A549 (cell line): ENCODE measurements around the gene TSC2. TPM values are rescaled to one million over a fixed set of nuclear protein-coding genes. Genes with fewer than 3 reads are reported as not detected.

ENCODE experiments used
- ATAC-seq, 2 experiments: fragments of 200-7000 bp in 1 of 2; fragments of >200 bp in 1 of 2; cut with Nextera tagmentation in 1 of 2; cut with Tn5 transposase in 1 of 2; 3 replicates each; pipeline versions ENCODE4 v1.8.0 to v1.9.1; 2018 to 2020; ENCODE audit warnings: mild to moderate bottlenecking in 1 of 2, moderate library complexity in 1 of 2
- CTCF ChIA-PET: fragments of 300-600 bp; sonication (Branson Sonifier 250); formaldehyde crosslinking; extraction: SDS; loops from one replicate; lab custom pipeline; 2021; ENCODE audit warnings: antibody characterized with exemption, inconsistent platforms; lab: Yijun Ruan, JAX
- POLR2A ChIA-PET: fragments of 350-600 bp; formaldehyde crosslinking; extraction: SDS; loops from one replicate; lab custom pipeline; 2021; ENCODE audit warnings: antibody characterized with exemption, inconsistent platforms; lab: Yijun Ruan, JAX
- DNase-seq, 2 experiments: peaks; one replicate each; pipeline versions ENCODE4 v3.0.0 to v3.0.0-alpha.2; 2011 to 2016; ENCODE audit warnings: low read depth in 1 of 2, low spot score in 1 of 2
- FAIRE-seq: peaks from 2 replicates; lab custom pipeline; 2011; peaks lifted over from hg19 to GRCh38; lab: Jason Lieb, UNC
- H3K27ac ChIP-seq, 2 experiments: fragments of >200 bp; sonication (Bioruptor Twin); formaldehyde crosslinking; 3 replicates each; pipeline ENCODE4 v1.5.1; 2016 to 2017
- H3K4me1 ChIP-seq: fragments of >200 bp; sonication (Bioruptor Twin); formaldehyde crosslinking; 3 replicates; pipeline ENCODE4 v1.6.1; 2016
- H3K4me2 ChIP-seq: fragments of >200 bp; sonication (Bioruptor Twin); formaldehyde crosslinking; 3 replicates; pipeline ENCODE4 v1.6.1; 2016
- H3K4me3 ChIP-seq: fragments of >200 bp; sonication (Bioruptor Twin); formaldehyde crosslinking; 3 replicates; pipeline ENCODE4 v1.5.1; 2016
- H3K9me3 ChIP-seq: fragments of >200 bp; sonication (Bioruptor Twin); formaldehyde crosslinking; 3 replicates; pipeline ENCODE4 v1.6.1; 2016
- CEBPB ChIP-seq, 2 experiments: fragments of >200 bp in 1 of 2; sonication (Bioruptor Twin) in 1 of 2; formaldehyde crosslinking in 1 of 2; IDR thresholded peaks; 2 replicates each; pipeline ENCODE4 v1.6.1; 2012 to 2016
- CHD4 ChIP-seq: fragments of 200-600 bp; sonication (generic); IDR thresholded peaks from 2 replicates; pipeline ENCODE4 v1.6.1; 2016; ENCODE audit warnings: antibody characterized with exemption, mild to moderate bottlenecking, borderline replicate concordance
- EHF ChIP-seq: fragments of 250-450 bp; sonication (Bioruptor Pico); IDR thresholded peaks from 2 replicates; pipeline ENCODE4 v1.5.0; 2020; ENCODE audit warnings: mild to moderate bottlenecking
- EP300 ChIP-seq, 2 experiments: fragments of >200 bp; sonication (Bioruptor Twin); formaldehyde crosslinking; IDR thresholded peaks; 2 replicates in 1 of 2; 3 replicates in 1 of 2; pipeline ENCODE4 v1.6.1; 2016 to 2017
- FOSB ChIP-seq: fragments of 250-450 bp; sonication (Bioruptor Pico); IDR thresholded peaks from 2 replicates; pipeline ENCODE4 v1.5.0; 2020; ENCODE audit warnings: mild to moderate bottlenecking, moderate library complexity
- FOXS1 ChIP-seq: fragments of 250-450 bp; sonication (Bioruptor Pico); IDR thresholded peaks from 2 replicates; pipeline ENCODE4 v1.5.0; 2020; ENCODE audit warnings: mild to moderate bottlenecking, moderate library complexity
- HOXB13 ChIP-seq: fragments of 250-450 bp; sonication (Bioruptor Pico); IDR thresholded peaks from 2 replicates; pipeline ENCODE4 v1.5.0; 2020; ENCODE audit warnings: low read depth, mild to moderate bottlenecking, moderate library complexity
- HOXB5 ChIP-seq: fragments of 250-450 bp; sonication (Bioruptor Pico); IDR thresholded peaks from 2 replicates; pipeline ENCODE4 v1.5.0; 2020; ENCODE audit warnings: mild to moderate bottlenecking, moderate library complexity
- MAFK ChIP-seq: fragments of 450-650 bp; IDR thresholded peaks from 2 replicates; pipeline ENCODE4 v1.6.1; 2014; ENCODE audit not compliant: partially characterized antibody
- POLR2A ChIP-seq: IDR thresholded peaks from 2 replicates; pipeline ENCODE4 v1.6.1; 2012; ENCODE audit warnings: mild to moderate bottlenecking, low read length
- RFX5 ChIP-seq: fragments of 450-650 bp; IDR thresholded peaks from 2 replicates; pipeline ENCODE4 v1.7.1; 2014; ENCODE audit warnings: antibody characterized with exemption, mild to moderate bottlenecking, moderate library complexity
- SMC3 ChIP-seq: fragments of >200 bp; sonication (Bioruptor Twin); formaldehyde crosslinking; IDR thresholded peaks from 3 replicates; pipeline ENCODE4 v1.6.1; 2018; ENCODE audit warnings: inconsistent platforms
- ZNF302 ChIP-seq: fragments of 250-450 bp; sonication (Bioruptor Pico); IDR thresholded peaks from 2 replicates; pipeline ENCODE4 v1.9.0; 2021; ENCODE audit warnings: inconsistent platforms, mild to moderate bottlenecking, moderate library complexity
- ZSCAN20 ChIP-seq: fragments of 250-450 bp; sonication (Bioruptor Pico); IDR thresholded peaks from 2 replicates; pipeline ENCODE4 v1.8.0; 2022; ENCODE audit warnings: mild to moderate bottlenecking, moderate library complexity
- WGBS: methylation state at CpG from one replicate; pipeline ENCODE4 v1.1.6; 2017; ENCODE audit errors: missing lambda C conversion rate; 5-methylcytosine and 5-hydroxymethylcytosine counted together
- polyA plus RNA-seq, 4 experiments: library from polyadenylated mRNA; depleted of rRNA in 3 of 4; stranded (reverse); fragments of >200 nt; fragmentation: RNase III in 1 of 4; extraction: RNeasy Plus Mini Kit Qiagen cat#74134 plus additional on column Dnase treatment in 1 of 4; gene quantifications; 2 replicates in 3 of 4; 3 replicates in 1 of 4; pipeline ENCODE4 v1.2.3, GENCODE V29; 2011 to 2017
- TF ChIP-seq, protein P1 (sequence below): IDR thresholded peaks from 2 replicates; pipeline ENCODE4 v1.6.1; 2012
- TF ChIP-seq, protein P2 (sequence below): fragments of >200 bp; sonication (Bioruptor Twin); formaldehyde crosslinking; IDR thresholded peaks from 2 replicates; pipeline ENCODE4 v1.6.1; 2016
- TF ChIP-seq, protein P3 (sequence below): IDR thresholded peaks from 2 replicates; pipeline ENCODE4 v1.6.1; 2012
- TF ChIP-seq, protein P4 (sequence below): fragments of 250-450 bp; sonication (Bioruptor Pico); IDR thresholded peaks from 2 replicates; pipeline ENCODE4 v1.5.0; 2020; ENCODE audit warnings: low read depth, mild to moderate bottlenecking, moderate library complexity

Gene TSC2
- polyA plus RNA-seq, 2 of the 4 experiments (the other 2 are of a cell fraction) = 32.6 to 47.3 TPM

DNA sequence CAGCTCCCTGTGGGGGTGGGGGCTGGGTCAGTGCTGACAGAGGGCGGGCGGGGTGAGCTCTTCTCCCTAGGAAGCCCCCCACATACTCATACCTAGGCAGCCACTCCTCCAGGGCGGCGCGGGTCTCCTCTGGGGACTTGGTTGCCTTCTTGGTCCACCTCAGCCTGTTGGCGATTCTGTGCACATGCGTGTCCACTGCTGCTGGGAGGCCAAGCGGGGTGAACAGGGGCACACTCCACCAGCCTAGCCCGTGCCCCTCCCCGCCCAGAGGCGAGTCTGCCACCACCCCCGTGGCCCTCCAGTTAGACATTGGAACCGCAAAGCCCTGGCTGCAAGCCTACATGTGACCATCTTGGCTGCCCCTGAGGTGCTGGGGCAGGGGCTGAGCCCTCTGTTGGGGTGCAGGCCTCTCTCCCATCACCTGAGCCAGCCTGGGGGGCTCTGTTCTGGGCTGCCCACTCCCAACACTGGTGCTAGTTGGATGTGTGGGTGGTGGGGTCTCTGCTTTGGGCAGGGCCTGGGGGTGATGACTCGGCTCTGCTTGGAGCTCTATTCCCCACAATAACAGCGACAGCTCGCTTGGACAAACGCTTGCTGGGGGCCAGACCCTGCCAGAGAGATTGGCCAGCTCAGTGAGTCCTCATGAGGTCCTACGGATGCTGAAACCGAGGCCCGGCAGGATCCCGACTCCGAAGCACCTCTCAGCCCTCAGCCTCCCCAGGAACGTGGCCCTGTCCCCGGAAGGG lies 7.6 kb upstream of the TSC2 start:
- ChIA-PET POLR2A (interaction anchor here (1.6 kb wide), 1 partner anchor 115 kb away, joined by 7 read pairs; the partner anchor contains the start of gene TRAF7), CTCF (interaction anchor here (1.0 to 4.0 kb wide), 13 partner anchors 8 to 113 kb away, joined by 3 to 25 read pairs (median 4); partner anchors contain the start of genes NTHL1 and TSC2)
- WGBS = 86% methylated on average over 13 of the region's 24 CpGs
- ATAC-seq (peak in 1 of 2 experiments; percentile 1; a peak in 3 of 6 replicates), DNase-seq (no peak), FAIRE-seq (no peak)
- Histone ChIP-seq H3K4me3 (no peak overlapping the region), H3K27ac (peak overlapping the region; percentile 90), H3K4me2 (peak overlapping the region; percentile 73), H3K4me1 (peaks cover 89% of the 10 kb centered on the region), H3K9me3 (no peaks in the 10 kb centered on the region)
- TF ChIP-seq CHD4 = no peak
- TF ChIP-seq SMC3 = no peak
- TF ChIP-seq ZSCAN20 (CRISPR knock-in tag) = 0 out of 2 replicates have a peak, but pooled peaks have one; percentile 44
- TF ChIP-seq, protein P1, sequence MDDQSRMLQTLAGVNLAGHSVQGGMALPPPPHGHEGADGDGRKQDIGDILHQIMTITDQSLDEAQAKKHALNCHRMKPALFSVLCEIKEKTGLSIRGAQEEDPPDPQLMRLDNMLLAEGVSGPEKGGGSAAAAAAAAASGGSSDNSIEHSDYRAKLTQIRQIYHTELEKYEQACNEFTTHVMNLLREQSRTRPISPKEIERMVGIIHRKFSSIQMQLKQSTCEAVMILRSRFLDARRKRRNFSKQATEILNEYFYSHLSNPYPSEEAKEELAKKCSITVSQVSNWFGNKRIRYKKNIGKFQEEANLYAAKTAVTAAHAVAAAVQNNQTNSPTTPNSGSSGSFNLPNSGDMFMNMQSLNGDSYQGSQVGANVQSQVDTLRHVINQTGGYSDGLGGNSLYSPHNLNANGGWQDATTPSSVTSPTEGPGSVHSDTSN = 0 out of 2 replicates have a peak, but pooled peaks have one; percentile 13
- TF ChIP-seq, protein P2, sequence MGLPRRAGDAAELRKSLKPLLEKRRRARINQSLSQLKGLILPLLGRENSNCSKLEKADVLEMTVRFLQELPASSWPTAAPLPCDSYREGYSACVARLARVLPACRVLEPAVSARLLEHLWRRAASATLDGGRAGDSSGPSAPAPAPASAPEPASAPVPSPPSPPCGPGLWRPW = no peak

DNA sequence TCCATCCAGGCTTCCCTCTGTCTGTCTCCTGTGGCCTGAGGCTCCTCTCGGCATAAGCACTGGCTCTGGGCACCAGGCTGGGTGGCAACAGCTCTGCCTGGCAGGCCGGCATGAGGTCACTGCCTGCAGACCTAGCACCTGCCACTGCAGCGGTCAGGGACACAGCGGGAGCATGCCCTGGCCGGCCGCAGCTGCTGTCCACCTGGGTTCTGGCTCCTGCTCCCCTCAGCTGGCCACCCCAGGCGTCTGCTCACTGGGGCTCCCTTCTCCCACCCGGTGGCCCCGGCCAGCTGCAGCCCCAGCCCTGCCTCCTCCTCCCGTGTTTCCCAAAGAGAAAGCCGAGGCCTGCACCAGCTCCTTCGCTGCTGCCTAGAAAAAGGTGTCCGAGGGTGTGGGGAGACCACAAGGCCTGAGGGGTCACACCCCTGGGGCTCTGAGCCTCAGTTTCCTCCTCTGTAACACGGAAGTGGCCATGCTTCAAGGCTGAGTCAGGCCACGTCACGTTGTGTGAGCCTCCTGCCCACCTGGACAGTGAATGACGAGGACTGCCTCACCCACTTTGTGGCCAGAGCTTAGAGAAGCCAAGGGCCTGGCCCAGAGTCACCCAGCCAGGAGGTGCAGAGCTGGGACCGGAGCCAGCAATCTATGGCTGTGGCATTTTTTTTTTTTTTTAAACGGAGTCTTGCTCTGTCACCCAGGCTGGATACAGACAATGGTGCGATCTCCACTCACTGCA lies 6.8 kb upstream of the TSC2 start:
- Histone ChIP-seq H3K4me1 (peaks cover 82% of the 10 kb centered on the region), H3K4me2 (peak overlapping the region; percentile 73), H3K9me3 (no peaks in the 10 kb centered on the region)
- CTCF ChIA-PET = interaction anchor here (0.7 to 4.0 kb wide), 9 partner anchors 11 to 104 kb away, joined by 3 to 25 read pairs (median 4); no protein-coding TSS in a partner anchor
- 67% methylated on average over 10 of the region's 20 CpGs for WGBS
- peak; percentile 17 to 21; a peak in 3 of 6 replicates for ATAC-seq
- TF ChIP-seq, protein P3, sequence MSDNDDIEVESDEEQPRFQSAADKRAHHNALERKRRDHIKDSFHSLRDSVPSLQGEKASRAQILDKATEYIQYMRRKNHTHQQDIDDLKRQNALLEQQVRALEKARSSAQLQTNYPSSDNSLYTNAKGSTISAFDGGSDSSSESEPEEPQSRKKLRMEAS = peak; percentile 37; the same call in 1 of the 2 replicates
- peak; percentile 46; the same call in 1 of the 2 replicates for TF ChIP-seq ZNF302 (CRISPR knock-in tag)
- peak; percentile 20; the same call in 1 of the 2 replicates for TF ChIP-seq FOSB (CRISPR knock-in tag)
- TF ChIP-seq, protein P2 = no peak
- 0 out of 2 replicates have a peak, but pooled peaks have one; percentile 44 for TF ChIP-seq HOXB13 (CRISPR knock-in tag)
- no peak for TF ChIP-seq ZSCAN20 (CRISPR knock-in tag)
- TF ChIP-seq MAFK = no peak
- TF ChIP-seq FOXS1 = peak; percentile 30; the same call in 1 of the 2 replicates
- TF ChIP-seq EP300 (IDR thresholded peaks at IDR 0.05) = no peak
- no peak for TF ChIP-seq CHD4
- no peak for TF ChIP-seq POLR2A
- peak; percentile 27; the same call in 1 of the 2 replicates for TF ChIP-seq HOXB5 (CRISPR knock-in tag)
- peak; percentile 90 for TF ChIP-seq EHF (CRISPR knock-in tag)
- TF ChIP-seq, all 56 proteins: peak for 7
- no peak overlapping the region for H3K4me3 ChIP-seq
- DNase-seq = no peak
- H3K27ac ChIP-seq = peak overlapping the region; percentile 90
- POLR2A ChIA-PET = interaction anchor here (0.6 kb wide), 1 partner anchor 14 kb away, joined by 3 read pairs; the partner anchor contains the start of gene NHERF2
- FAIRE-seq = no peak

DNA sequence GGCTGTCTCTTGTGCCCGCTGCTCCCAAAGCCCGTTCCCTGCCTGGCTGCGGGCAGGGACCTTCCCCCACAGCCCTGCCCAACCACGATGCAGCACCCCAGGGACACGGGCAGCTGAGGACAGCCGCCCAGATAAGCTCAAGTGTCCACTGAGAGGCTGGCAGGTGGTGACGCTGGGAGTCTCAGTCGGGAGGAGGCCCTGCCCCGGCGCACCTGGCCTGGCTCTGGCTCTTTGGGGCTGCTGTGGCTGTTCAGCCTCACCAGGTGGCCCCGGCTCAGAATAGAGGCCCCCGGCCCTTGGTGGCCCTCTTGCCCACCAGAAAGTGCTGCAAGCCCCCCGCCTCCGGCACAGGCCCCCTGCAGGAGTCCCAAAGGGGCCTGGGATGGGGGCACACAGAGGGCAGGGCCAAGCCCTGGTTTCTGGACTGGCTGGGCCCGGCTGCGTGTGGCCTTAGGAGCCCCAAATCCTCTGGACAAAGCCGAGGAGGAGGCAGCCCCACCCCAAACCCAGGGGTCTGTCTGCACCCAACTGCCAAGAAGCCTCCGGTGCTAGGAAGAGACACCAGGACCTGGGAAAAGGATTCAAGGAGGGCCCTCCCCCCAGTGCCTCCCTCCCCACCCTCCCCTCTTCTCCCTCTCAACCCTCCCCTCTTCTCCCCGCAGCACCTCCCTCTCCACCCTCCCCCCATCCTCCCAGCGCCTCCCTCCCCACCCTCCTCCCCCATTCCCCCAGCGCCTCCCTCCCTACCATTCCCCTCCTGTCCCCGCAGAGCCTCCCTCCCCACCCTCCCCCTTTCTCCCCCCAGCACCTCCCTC lies 5.4 kb upstream of the TSC2 start:
- Histone ChIP-seq H3K4me3 (no peak overlapping the region), H3K27ac (peak overlapping the region; percentile 90), H3K9me3 (no peaks in the 10 kb centered on the region), H3K4me1 (peaks cover 78% of the 10 kb centered on the region), H3K4me2 (peak overlapping the region; percentile 32; the same call in 2 of the 3 replicates)
- peak in 1 of 2 experiments; percentile 44 for DNase-seq
- 87% methylated on average over 11 of the region's 22 CpGs for WGBS
- CTCF ChIA-PET = interaction anchor here (1.0 to 2.3 kb wide), 3 partner anchors 14 to 98 kb away, joined by 3 to 17 read pairs (median 12); no protein-coding TSS in a partner anchor
- TF ChIP-seq, protein P4, sequence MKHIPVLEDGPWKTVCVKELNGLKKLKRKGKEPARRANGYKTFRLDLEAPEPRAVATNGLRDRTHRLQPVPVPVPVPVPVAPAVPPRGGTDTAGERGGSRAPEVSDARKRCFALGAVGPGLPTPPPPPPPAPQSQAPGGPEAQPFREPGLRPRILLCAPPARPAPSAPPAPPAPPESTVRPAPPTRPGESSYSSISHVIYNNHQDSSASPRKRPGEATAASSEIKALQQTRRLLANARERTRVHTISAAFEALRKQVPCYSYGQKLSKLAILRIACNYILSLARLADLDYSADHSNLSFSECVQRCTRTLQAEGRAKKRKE (CRISPR knock-in tag) = no peak
- TF ChIP-seq CEBPB (IDR thresholded peaks at IDR 0.05) (no peak), HOXB13 (CRISPR knock-in tag) (0 out of 2 replicates have a peak, but pooled peaks have one; percentile 44), RFX5 (no peak), ZSCAN20 (CRISPR knock-in tag) (no peak)
- no peak for ATAC-seq
- POLR2A ChIA-PET = interaction anchor here (0.7 kb wide), 1 partner anchor 82 kb away, joined by 5 read pairs; no protein-coding TSS in a partner anchor
- FAIRE-seq = no peak
